ENCODE measurements around the gene CDK14. TPM values are rescaled to one million over a fixed set of nuclear protein-coding genes. Genes with fewer than 3 reads are reported as not detected.
"Not testable (repeated sequence)": the region's sequence is repeated elsewhere in the genome, so short reads cannot be mapped to it uniquely, and the experiment has no call there.

CDK14 gene
- total RNA-seq, 2 donors from 2014 or later = 0.49 to 1.7 TPM

DNA sequence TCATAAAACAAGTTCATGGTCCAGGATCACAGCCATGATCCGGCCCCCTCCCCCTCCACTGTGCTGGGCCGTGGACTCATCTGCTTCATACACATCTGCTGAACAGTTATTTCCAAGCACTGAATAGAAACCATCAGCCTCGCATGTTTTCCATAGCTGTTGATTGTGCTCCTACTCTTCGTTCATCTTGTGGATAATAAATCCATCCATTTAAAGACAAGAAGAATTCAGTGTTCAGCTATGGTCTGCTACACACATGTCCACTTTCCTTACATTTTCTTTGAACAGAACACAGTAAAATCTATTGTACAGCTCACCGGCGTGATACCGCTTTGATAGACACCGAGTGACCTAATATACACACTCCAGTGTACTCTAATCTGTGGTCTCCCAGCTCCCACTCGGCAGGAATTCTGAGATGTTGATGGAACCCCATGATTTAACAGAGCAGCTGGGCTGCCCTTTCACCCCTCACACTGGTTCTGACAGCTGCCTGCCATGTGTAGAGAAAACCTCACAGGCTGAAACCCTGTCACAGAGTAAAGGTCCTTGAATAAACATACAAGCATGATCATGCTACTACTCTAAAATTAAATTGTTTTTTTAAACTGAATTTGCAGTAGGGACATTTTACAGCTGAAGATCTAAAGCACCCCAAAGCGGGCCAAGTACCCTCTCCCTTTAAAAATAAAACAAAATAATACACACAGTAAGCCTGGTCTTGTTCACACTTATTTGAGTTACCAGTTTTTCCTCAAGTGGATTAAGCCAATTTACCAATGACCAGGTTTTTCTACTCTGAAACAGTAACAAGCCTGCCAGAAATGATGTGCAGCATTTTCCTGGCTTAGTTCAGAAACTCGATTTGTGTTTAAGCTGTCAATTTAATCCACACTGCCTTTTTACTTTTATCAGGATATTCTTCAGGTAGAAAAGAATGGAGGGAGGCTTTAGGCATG lies 573.0 kb downstream of the CDK14 start:
- ATAC-seq (replicated peaks in 1 of 2) = no peak

DNA sequence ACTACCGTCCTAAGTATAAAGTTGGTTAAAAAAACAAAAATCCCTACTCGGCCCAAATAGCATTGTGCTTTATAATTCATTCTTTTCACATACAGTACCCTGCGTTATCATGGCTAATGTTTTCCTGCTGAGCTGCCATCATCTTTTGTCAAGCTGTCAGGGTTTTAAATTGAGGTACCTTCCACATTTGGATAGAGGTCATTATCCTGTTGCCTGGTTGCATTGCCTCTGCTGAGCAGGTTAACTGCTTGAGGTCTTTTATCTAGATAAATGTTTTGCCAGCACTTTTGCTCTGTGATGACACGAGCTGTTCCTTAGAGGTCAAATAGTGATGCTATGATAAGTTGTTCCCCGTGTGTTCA lies 573.7 kb downstream of the CDK14 start:
- no peak for DNase-seq
- Mint-ChIP-seq H3K36me3 (ENCODE audit: insufficient read depth in 2 of 2) (no peaks in the 10 kb centered on the region), H3K9me3 (no peaks in the 10 kb centered on the region), H3K27ac (no peak overlapping the region), H3K27me3 (ENCODE audit: low read depth) (no peaks in the 10 kb centered on the region), H3K4me1 (ENCODE audit: low read depth) (peaks cover 6% of the 10 kb centered on the region), H3K4me3 (no peak overlapping the region)
- ATAC-seq (replicated peaks in 1 of 2) = no peak

More for the DNA sequence above, 573.0 kb downstream of the CDK14 start:
- no peak for DNase-seq
- H3K9me3 Mint-ChIP-seq = no peaks in the 10 kb centered on the region
- no peak overlapping the region for H3K4me3 Mint-ChIP-seq
- peaks cover 10% of the 10 kb centered on the region for H3K4me1 Mint-ChIP-seq (ENCODE audit: low read depth)
- no peaks in the 10 kb centered on the region for H3K27me3 Mint-ChIP-seq (ENCODE audit: low read depth)
- no peaks in the 10 kb centered on the region for H3K36me3 Mint-ChIP-seq (ENCODE audit: insufficient read depth in 2 of 2)
- H3K27ac Mint-ChIP-seq = no peak overlapping the region

DNA sequence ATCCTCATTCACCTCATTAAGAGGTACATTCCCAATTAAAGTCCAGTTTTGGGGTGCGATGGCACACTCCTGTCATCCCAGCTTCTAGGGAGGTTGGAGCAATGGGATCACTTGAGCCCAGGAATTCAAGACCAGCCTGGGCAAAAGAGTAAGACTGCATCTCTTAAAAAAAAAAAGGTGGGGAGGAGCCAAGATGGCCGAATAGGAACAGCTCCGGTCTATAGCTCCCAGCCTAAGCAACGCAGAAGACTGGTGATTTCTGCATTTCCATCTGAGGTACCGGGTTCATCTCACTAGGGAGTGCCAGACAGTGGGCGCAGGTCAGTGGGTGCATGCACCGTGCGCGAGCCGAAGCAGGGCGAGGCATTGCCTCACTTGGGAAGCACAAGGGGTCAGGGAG lies 577.1 kb downstream of the CDK14 start:
- not testable (repeated sequence) for H3K4me3 Mint-ChIP-seq; DNase-seq; H3K9me3 Mint-ChIP-seq; H3K27me3 Mint-ChIP-seq (ENCODE audit: low read depth); ATAC-seq (replicated peaks in 1 of 2); H3K27ac Mint-ChIP-seq; H3K36me3 Mint-ChIP-seq (ENCODE audit: insufficient read depth in 2 of 2); H3K4me1 Mint-ChIP-seq (ENCODE audit: low read depth)

DNA sequence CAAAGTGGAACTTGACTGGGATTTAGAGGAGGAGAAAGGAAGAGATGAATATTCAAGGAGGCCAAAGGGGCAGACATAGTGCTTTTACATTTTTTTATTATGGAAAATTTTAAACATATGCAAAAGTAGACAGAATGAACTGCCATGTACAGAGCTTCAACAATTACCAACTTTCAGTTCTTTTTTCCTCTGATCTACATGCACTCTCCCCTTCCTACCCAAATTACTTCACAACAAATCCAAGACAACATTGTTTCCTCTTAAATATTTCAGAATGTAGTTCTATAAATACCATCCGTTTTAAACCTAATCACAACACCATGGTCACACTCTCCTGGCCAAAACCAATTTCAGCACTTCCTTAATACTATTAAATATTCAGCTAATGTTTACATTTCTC lies 584.6 kb downstream of the CDK14 start:
- H3K36me3 Mint-ChIP-seq (ENCODE audit: insufficient read depth in 2 of 2) = no peaks in the 10 kb centered on the region
- ATAC-seq (replicated peaks in 1 of 2) (no peak), DNase-seq (no peak)
- H3K4me1 Mint-ChIP-seq (ENCODE audit: low read depth) = no peaks in the 10 kb centered on the region
- H3K9me3 Mint-ChIP-seq = peaks cover 0 to 2% of the 10 kb centered on the region in 2 donors
- no peak overlapping the region for H3K27ac Mint-ChIP-seq
- H3K27me3 Mint-ChIP-seq (ENCODE audit: low read depth) = no peaks in the 10 kb centered on the region
- H3K4me3 Mint-ChIP-seq = no peak overlapping the region

DNA sequence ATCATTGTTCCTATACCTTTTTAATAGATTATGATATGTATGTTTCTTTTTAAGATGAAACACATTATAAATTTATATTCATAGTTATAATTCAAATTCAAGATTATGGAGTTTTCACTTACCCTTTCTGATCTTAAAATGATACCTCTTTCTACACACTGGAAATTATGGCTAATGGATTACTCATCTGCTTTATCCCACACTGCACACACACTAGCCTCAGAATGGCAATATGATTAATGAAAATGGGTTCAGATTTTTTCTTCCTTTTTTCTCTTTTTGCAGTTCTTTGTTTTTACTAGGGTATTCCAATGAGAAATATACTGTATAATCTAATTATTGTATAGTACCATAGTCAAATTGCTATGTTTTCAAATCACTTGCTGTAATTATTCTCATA lies 585.8 kb downstream of the CDK14 start:
- Mint-ChIP-seq H3K4me1 (ENCODE audit: low read depth) (no peaks in the 10 kb centered on the region), H3K4me3 (no peak overlapping the region), H3K36me3 (ENCODE audit: insufficient read depth in 2 of 2) (no peaks in the 10 kb centered on the region), H3K9me3 (peaks cover 0 to 2% of the 10 kb centered on the region in 2 donors), H3K27ac (no peak overlapping the region), H3K27me3 (ENCODE audit: low read depth) (no peaks in the 10 kb centered on the region)
- no peak for ATAC-seq (replicated peaks in 1 of 2)
- DNase-seq = no peak

DNA sequence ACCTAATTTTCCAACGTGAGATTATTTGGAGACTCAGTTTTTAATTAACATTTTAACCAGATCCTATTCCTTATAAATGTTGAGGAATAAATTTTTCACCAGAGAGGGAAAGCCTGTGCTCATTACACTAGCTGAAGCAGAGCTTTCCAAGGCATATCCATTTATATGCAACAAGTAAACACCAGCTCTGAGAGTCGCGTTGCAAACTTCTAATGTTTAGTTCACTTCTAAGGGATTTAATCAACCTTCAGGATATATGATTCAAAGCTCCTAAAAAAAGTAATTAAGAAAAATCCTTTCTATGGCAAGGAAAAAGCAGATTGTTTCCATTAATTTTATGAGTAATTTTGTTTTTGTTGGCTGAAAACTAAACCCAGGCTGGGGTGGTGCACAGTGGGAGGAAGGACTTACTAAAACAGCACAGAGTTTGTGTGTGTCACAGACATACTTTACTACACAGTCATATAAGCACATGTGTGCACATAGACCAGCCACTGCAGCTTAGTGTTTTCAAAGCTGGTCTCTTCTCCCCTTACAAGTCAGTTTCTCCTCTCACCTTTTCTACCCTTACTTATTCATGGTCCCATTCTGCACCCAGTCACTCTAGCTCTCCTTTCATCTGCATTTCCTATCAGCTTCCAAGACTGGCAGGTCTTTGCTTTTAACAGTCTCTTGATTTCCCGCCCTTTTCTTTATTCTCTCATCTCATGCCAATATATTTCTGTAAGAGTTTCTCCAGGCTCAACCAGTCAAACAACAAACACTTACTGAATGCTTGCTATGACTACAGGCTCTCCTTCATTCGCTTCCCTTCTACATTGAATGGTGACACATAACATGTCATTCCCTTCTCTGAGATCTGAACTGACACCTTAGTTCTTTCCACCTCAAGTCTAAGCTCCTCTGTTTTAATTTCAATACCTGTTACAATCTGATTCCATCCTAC lies 587.0 kb downstream of the CDK14 start:
- ATAC-seq (replicated peaks in 1 of 2) (no peak), DNase-seq (no peak)
- no peaks in the 10 kb centered on the region for H3K27me3 Mint-ChIP-seq (ENCODE audit: low read depth)
- H3K27ac Mint-ChIP-seq = no peak overlapping the region
- no peaks in the 10 kb centered on the region for H3K4me1 Mint-ChIP-seq (ENCODE audit: low read depth)
- H3K4me3 Mint-ChIP-seq = no peak overlapping the region
- no peaks in the 10 kb centered on the region for H3K36me3 Mint-ChIP-seq (ENCODE audit: insufficient read depth in 2 of 2)
- peaks cover 0 to 2% of the 10 kb centered on the region in 2 donors for H3K9me3 Mint-ChIP-seq

DNA sequence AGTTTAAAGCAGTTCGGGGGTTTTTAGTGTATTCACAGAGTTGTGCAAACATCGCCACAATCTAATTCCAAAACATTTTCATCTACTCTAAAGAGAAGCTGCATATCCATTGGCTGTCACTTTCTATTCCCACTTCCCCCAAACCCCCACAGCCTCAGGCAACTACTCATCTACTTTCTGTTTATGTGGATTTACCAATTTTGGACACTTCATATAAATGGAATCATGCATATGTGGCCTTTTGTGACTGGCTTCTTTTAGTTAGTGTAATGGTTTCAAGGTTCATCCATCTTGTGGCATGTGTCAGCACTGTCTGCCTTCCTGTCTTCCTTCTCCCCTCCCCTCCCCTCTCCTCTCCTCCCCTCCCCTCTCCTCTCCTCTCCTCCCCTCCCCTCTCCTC lies 589.6 kb downstream of the CDK14 start:
- no peak overlapping the region for H3K27ac Mint-ChIP-seq
- H3K4me1 Mint-ChIP-seq (ENCODE audit: low read depth) = no peaks in the 10 kb centered on the region
- H3K9me3 Mint-ChIP-seq = peaks cover 0 to 2% of the 10 kb centered on the region in 2 donors
- no peaks in the 10 kb centered on the region for H3K27me3 Mint-ChIP-seq (ENCODE audit: low read depth)
- H3K4me3 Mint-ChIP-seq = no peak overlapping the region
- ATAC-seq (replicated peaks in 1 of 2) (no peak), DNase-seq (no peak)
- no peaks in the 10 kb centered on the region for H3K36me3 Mint-ChIP-seq (ENCODE audit: insufficient read depth in 2 of 2)

DNA sequence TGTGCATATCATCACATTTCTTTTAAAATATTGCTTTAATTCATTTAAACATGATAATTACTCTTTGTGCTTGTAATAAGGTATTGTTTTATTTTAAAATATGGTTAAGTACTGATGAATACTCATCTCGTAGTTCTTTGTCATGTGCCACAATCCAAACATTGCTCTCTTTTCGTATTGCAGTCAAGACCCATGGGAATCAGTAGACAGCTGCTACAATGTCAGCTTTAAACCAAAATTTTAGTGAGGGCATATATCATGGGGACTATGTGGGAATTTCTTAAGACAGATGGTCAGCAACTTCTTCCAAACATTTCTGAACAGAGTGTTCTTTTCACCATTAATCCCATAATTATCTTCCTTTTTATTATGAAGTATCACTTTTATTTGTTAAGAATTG lies 590.9 kb downstream of the CDK14 start:
- Mint-ChIP-seq H3K36me3 (ENCODE audit: insufficient read depth in 2 of 2) (no peaks in the 10 kb centered on the region), H3K4me1 (ENCODE audit: low read depth) (no peaks in the 10 kb centered on the region), H3K27ac (no peak overlapping the region), H3K9me3 (peaks cover 0 to 2% of the 10 kb centered on the region in 2 donors), H3K4me3 (no peak overlapping the region), H3K27me3 (ENCODE audit: low read depth) (no peaks in the 10 kb centered on the region)
- ATAC-seq (replicated peaks in 1 of 2) (no peak), DNase-seq (no peak)

DNA sequence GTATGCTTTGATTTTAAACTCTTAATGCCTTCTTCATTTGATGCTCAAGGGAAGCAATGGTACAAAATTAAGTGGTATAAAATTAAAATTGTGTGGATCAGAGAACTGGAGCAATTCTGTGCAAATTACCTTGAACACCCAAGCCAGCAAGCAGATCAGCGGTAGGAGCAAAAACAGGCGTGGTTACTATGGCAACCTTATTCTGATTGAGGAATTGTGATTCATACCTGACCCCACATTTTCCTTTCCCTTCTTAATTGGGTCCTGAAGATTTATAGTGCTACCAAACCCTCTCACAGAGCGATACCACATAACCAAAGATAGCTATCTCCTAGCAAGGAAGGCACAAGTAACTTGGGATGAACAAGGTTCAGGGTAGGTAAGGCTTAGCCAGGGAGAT lies 595.6 kb downstream of the CDK14 start:
- Mint-ChIP-seq H3K27me3 (ENCODE audit: low read depth) (peaks cover 10% of the 10 kb centered on the region), H3K4me1 (ENCODE audit: low read depth) (no peaks in the 10 kb centered on the region), H3K27ac (no peak overlapping the region), H3K36me3 (ENCODE audit: insufficient read depth in 2 of 2) (no peaks in the 10 kb centered on the region), H3K4me3 (no peak overlapping the region), H3K9me3 (no peaks in the 10 kb centered on the region)
- ATAC-seq (replicated peaks in 1 of 2) (no peak), DNase-seq (no peak)

DNA sequence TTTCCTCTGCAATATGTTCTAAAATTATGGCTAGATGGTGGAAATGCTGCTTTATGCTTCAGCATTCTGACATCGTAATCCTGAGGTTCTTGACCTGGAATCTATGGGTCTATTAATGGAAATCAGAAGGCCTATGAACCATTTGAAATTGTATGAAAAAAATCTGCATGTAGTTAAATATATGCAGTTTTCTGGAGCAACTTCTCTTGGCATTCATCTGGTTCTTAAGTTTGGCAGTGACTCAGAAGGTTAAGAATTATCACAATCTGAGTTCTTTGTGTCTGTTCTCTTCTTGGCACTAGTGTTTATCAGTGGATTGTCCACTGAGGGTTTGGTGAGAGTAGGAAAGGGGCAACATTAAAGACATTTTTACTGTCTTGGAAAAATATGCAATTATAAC lies 597.0 kb downstream of the CDK14 start:
- DNase-seq = no peak
- Mint-ChIP-seq H3K4me1 (ENCODE audit: low read depth) (no peaks in the 10 kb centered on the region), H3K27me3 (ENCODE audit: low read depth) (peaks cover 10% of the 10 kb centered on the region), H3K36me3 (ENCODE audit: insufficient read depth in 2 of 2) (no peaks in the 10 kb centered on the region), H3K9me3 (no peaks in the 10 kb centered on the region), H3K27ac (no peak overlapping the region), H3K4me3 (no peak overlapping the region)
- ATAC-seq (replicated peaks in 1 of 2) = no peak

DNA sequence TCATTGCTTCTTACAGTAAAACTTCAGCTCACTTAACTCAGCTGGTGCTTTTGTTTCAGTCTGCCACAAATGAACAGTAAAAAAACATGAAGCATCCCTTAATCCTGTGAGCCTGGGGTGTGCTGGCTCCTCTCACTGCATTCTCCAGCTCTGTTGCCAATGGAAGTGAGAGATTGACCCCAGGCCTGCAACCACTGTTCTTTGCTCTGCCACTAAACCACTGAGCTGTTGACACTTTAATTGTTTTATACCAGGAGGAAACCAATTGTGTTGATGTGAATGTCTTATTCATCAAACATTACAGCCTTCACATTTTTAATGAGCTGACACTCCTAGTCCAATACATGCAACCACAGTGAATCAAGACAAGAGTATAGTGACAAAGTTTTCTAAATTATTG lies 598.7 kb downstream of the CDK14 start:
- no peak overlapping the region for H3K4me3 Mint-ChIP-seq
- H3K4me1 Mint-ChIP-seq (ENCODE audit: low read depth) = no peaks in the 10 kb centered on the region
- H3K36me3 Mint-ChIP-seq (ENCODE audit: insufficient read depth in 2 of 2) = no peaks in the 10 kb centered on the region
- H3K27me3 Mint-ChIP-seq (ENCODE audit: low read depth) = peaks cover 10% of the 10 kb centered on the region
- no peak for ATAC-seq (replicated peaks in 1 of 2)
- no peak overlapping the region for H3K27ac Mint-ChIP-seq
- no peaks in the 10 kb centered on the region for H3K9me3 Mint-ChIP-seq
- no peak for DNase-seq

DNA sequence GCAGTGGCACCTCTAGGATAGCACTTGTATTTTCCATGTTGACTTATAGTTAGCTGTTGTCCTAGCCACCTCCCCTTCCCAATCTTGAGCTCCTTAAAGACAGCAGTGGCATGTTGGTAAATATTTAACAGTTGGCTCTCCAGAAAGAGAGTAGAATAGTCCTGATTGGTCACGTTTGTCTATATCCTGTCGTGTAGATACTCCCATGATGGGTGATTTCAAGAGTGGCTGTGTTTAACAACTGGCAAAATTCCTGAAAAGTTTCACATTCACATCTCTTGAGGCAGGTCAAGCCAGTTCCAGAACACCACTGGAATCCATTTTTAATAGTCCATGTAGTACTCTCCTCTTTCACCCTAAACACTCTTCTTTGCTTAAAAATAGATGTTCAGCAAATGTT lies 599.9 kb downstream of the CDK14 start:
- ATAC-seq (replicated peaks in 1 of 2) = no peak
- H3K4me1 Mint-ChIP-seq (ENCODE audit: low read depth) = no peaks in the 10 kb centered on the region
- no peak overlapping the region for H3K27ac Mint-ChIP-seq
- DNase-seq = no peak
- no peak overlapping the region for H3K4me3 Mint-ChIP-seq
- H3K9me3 Mint-ChIP-seq = no peaks in the 10 kb centered on the region
- H3K27me3 Mint-ChIP-seq (ENCODE audit: low read depth) = peaks cover 10% of the 10 kb centered on the region
- no peaks in the 10 kb centered on the region for H3K36me3 Mint-ChIP-seq (ENCODE audit: insufficient read depth in 2 of 2)

DNA sequence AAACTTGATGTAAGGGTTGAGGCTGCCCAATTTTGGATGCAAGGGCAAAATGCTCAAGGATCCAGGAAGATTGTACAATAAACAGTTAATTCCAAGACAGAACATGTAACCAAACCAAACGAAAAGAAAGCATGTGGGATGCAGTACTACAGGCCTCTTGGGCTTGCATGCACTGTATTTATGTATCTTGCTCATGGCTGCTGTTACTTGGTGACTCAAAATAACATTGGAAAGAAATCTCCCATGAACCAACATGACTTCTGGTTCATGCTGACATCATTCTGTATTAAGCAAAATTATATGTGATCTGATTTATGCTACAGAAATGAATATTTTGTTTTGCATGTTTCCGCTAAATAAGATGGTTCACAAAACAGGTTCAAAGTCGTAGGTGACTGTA lies 602.2 kb downstream of the CDK14 start:
- Mint-ChIP-seq H3K27me3 (ENCODE audit: low read depth) (peaks cover 10% of the 10 kb centered on the region), H3K4me1 (ENCODE audit: low read depth) (no peaks in the 10 kb centered on the region), H3K36me3 (ENCODE audit: insufficient read depth in 2 of 2) (no peaks in the 10 kb centered on the region), H3K27ac (no peak overlapping the region), H3K9me3 (no peaks in the 10 kb centered on the region), H3K4me3 (no peak overlapping the region)
- ATAC-seq (replicated peaks in 1 of 2) (no peak), DNase-seq (no peak)
